Brain microvascular endothelial cell (primary cell): Measurements from ENCODE around the gene UTS2B.
"Not testable (repeated sequence)": the region's sequence is repeated elsewhere in the genome, so short reads cannot be mapped to it uniquely, and the experiment has no call there.

Experiments
- DNase-seq: peaks from one replicate; pipeline ENCODE4 v3.0.0-alpha.2; 2020
- H3K27ac ChIP-seq: fragments of 250-450 bp; sonication (Bioruptor Pico); 2 replicates; pipeline ENCODE4 v1.5.1; 2020; ENCODE audit warnings: mild to moderate bottlenecking, moderate library complexity
- H3K27me3 ChIP-seq: fragments of 250-450 bp; sonication (Bioruptor Pico); replicated peaks from 2 replicates; pipeline ENCODE4 v1.5.1; 2020; ENCODE audit warnings: mild to moderate bottlenecking
- H3K36me3 ChIP-seq: fragments of 250-450 bp; sonication (Bioruptor Pico); replicated peaks from 2 replicates; pipeline ENCODE4 v1.5.1; 2020; ENCODE audit warnings: mild to moderate bottlenecking
- H3K4me3 ChIP-seq: 2 replicates; pipeline ENCODE4 v1.5.1; 2011; ENCODE audit warnings: low read depth, mild to moderate bottlenecking, control low read depth, low read length, moderate library complexity
- CTCF ChIP-seq: IDR thresholded peaks from 2 replicates; pipeline ENCODE4 v1.5.1; 2011; ENCODE audit warnings: low read depth, mild to moderate bottlenecking, moderate library complexity, low read length, control low read depth, inconsistent platforms; ENCODE audit errors: missing control alignments
- in situ Hi-C: cut with HindIII; loops from 2 replicates; pipeline ENCODE4 v1.10.0; 2017; ENCODE audit warnings: low sequenced_read_pairs, low pct_ligation_motif_present

UTS2B gene

GRCh38 chr3:191283400-191283799 is 46.9 kb downstream of the UTS2B start:
- in situ Hi-C loops = loop anchor here (25.0 kb wide), 1 partner anchor 254 kb away; no protein-coding TSS in a partner anchor
- no peak for TF ChIP-seq CTCF
- no peak overlapping the region for H3K4me3 ChIP-seq
- H3K27me3 ChIP-seq = no peaks in the 10 kb centered on the region
- no peak for DNase-seq
- no peak overlapping the region for H3K27ac ChIP-seq
- H3K36me3 ChIP-seq = no peaks in the 10 kb centered on the region

GRCh38 chr3:191282251-191283185 is 47.8 kb downstream of the UTS2B start:
- Histone ChIP-seq H3K27me3 (no peaks in the 10 kb centered on the region), H3K27ac (no peak overlapping the region), H3K4me3 (no peak overlapping the region), H3K36me3 (no peaks in the 10 kb centered on the region)
- in situ Hi-C loops = loop anchor here (25.0 kb wide), 1 partner anchor 255 kb away; no protein-coding TSS in a partner anchor
- no peak for DNase-seq
- no peak for TF ChIP-seq CTCF

GRCh38 chr3:191280882-191281281 is 49.4 kb downstream of the UTS2B start:
- Histone ChIP-seq H3K27me3 (no peaks in the 10 kb centered on the region), H3K4me3 (no peak overlapping the region), H3K27ac (no peak overlapping the region), H3K36me3 (no peaks in the 10 kb centered on the region)
- TF ChIP-seq CTCF = no peak
- in situ Hi-C loops = loop anchor here (25.0 kb wide), 1 partner anchor 256 kb away; no protein-coding TSS in a partner anchor
- no peak for DNase-seq

GRCh38 chr3:191280111-191280510 is 50.2 kb downstream of the UTS2B start:
- Histone ChIP-seq H3K27ac (no peak overlapping the region), H3K36me3 (no peaks in the 10 kb centered on the region), H3K27me3 (no peaks in the 10 kb centered on the region), H3K4me3 (no peak overlapping the region)
- TF ChIP-seq CTCF = no peak
- no peak for DNase-seq
- in situ Hi-C loops = loop anchor here (25.0 kb wide), 1 partner anchor 257 kb away; no protein-coding TSS in a partner anchor

- DNase-seq = no peak
- Histone ChIP-seq H3K27me3 (no peaks in the 10 kb centered on the region), H3K36me3 (no peaks in the 10 kb centered on the region), H3K27ac (no peak overlapping the region), H3K4me3 (no peak overlapping the region)
- in situ Hi-C loops = loop anchor here (25.0 kb wide), 1 partner anchor 262 kb away; no protein-coding TSS in a partner anchor
- no peak for TF ChIP-seq CTCF
These were observed 54.6 kb downstream of the UTS2B start for GRCh38 chr3:191275751-191276150.

GRCh38 chr3:191275244-191275643 is 55.1 kb downstream of the UTS2B start:
- not testable (repeated sequence) for H3K36me3 ChIP-seq, H3K4me3 ChIP-seq, H3K27ac ChIP-seq, H3K27me3 ChIP-seq, DNase-seq
- in situ Hi-C loops = loop anchor here (25.0 kb wide), 1 partner anchor 262 kb away; no protein-coding TSS in a partner anchor
